ENCODE data around the gene CAPZA1. TPM values are rescaled to one million over a fixed set of nuclear protein-coding genes. Genes with fewer than 3 reads are reported as not detected.

Gene CAPZA1
- total RNA-seq (2013; cell fraction: nucleolus; rRNA removed) = 311 and 333 TPM in 2 replicates
- total RNA-seq (2014; rRNA removed) (231 and 289 TPM in 2 replicates), total RNA-seq (2014; rRNA removed; fragmentation: Illumina TruSeq; extraction: Trizol) (248 TPM in 2 replicates), total RNA-seq (2021) (211 and 216 TPM in 2 replicates), polyA plus RNA-seq (2011; rRNA removed) (289 and 478 TPM in 2 replicates), polyA plus RNA-seq (2014; fragmentation: Illumina TruSeq; extraction: Trizol) (268 and 330 TPM in 2 replicates), polyA plus RNA-seq (2014; fragmentation: Nextera tagmentation; extraction: Ambion mirVana) (100 to 1,000 TPM; 401 to 886 TPM), polyA plus RNA-seq (2014; rRNA removed) (179 and 187 TPM in 2 replicates), polyA plus RNA-seq (2016; fragmentation: Nextera tagmentation; extraction: Ambion mirVana) (100 to 1,000 TPM; 394 to 404 TPM), polyA minus RNA-seq (2011; rRNA and poly(A)+ RNA removed) (213 and 380 TPM in 2 replicates), Bru-seq, nascent RNA (percentile 97 among the genes with signal in this experiment), BruChase-seq, experiment 1, labeled RNA remaining after a 6-hour chase (percentile 98 among the genes with signal in this experiment), BruChase-seq, experiment 2, labeled RNA remaining after a 2-hour chase (percentile 97 among the genes with signal in this experiment)
- polyA plus RNA-seq (2011; ENCODE audit: low read depth) = 81.2 TPM
- polyA plus RNA-seq (2011; cell fraction: cytosol; rRNA removed) = 103 and 120 TPM in 2 replicates
- 144 and 150 TPM in 2 replicates for polyA plus RNA-seq (2011; cell fraction: nucleus; rRNA removed)
- polyA plus RNA-seq (2012) = 143 and 147 TPM in 2 replicates
- 186 and 216 TPM in 2 replicates for polyA minus RNA-seq (2011; cell fraction: cytosol; rRNA and poly(A)+ RNA removed)
- polyA minus RNA-seq (2011; cell fraction: nucleus; rRNA and poly(A)+ RNA removed) = 68.3 and 80.1 TPM in 2 replicates
- long read RNA-seq, experiment 1, transcript CAPZA1-201 (10 exons, 3,020 nt) = major isoform, 157 of 445 reads
- long read RNA-seq, experiment 1, partial matches to known transcripts = 7 of 445 reads
- long read RNA-seq, experiment 1, other reads (novel, unspliced or antisense) = 281 of 445 reads
- long read RNA-seq, experiment 2, transcript CAPZA1-201 (10 exons, 3,020 nt) = major isoform, 472 of 594 reads
- long read RNA-seq, experiment 2, transcript CAPZA1-205 (3 exons, 739 nt) = minor isoform, 16 of 594 reads
- long read RNA-seq, experiment 2, partial matches to known transcripts = 81 of 594 reads
- long read RNA-seq, experiment 2, other reads (novel, unspliced or antisense) = 23 of 594 reads

- ATAC-seq (peak; percentile 85), FAIRE-seq (peak; percentile 83), DNase-seq (ENCODE audit: low read depth, low spot score) (peak; percentile 62)
- no TSS peak for BruUV-seq (replicated peaks)
- ChIA-PET POLR2A (interaction anchor here (0.6 to 4.2 kb wide), 12 partner anchors 9 to 226 kb away, joined by 3 to 26 read pairs (median 6); partner anchors contain the start of genes CTTNBP2NL, MOV10, PPM1J and RHOC), SMC1A (ENCODE audit: uncharacterized antibody, unreplicated experiment) (interaction anchor here (0.6 to 10.2 kb wide), 13 partner anchors 9 to 228 kb away, joined by 3 to 125 read pairs (median 6); partner anchors contain the start of genes MOV10 and PPM1J), RAD21 (ENCODE audit: unreplicated experiment) (interaction anchor here (0.7 to 4.0 kb wide), 9 partner anchors 16 to 229 kb away, joined by 3 to 26 read pairs (median 7); partner anchors contain the start of genes MOV10 and PPM1J), CTCF (interaction anchor here (1.0 to 15.2 kb wide), 4 partner anchors 89 to 423 kb away, joined by 4 to 330 read pairs (median 14); partner anchors contain the start of gene CTTNBP2NL)
- H3K4me1 ChIP-seq (ENCODE audit: control insufficient read depth, insufficient read depth, low read length) = peaks cover 4% of the 10 kb centered on the region
- no peaks in the 10 kb centered on the region for H3K9me3 ChIP-seq (replicated peaks; ENCODE audit: control insufficient read depth, insufficient read depth, low read length)
- no peaks in the 10 kb centered on the region for H4K20me1 ChIP-seq (ENCODE audit: control insufficient read depth, insufficient read depth)
- peak within 1 kb of the TSS; percentile 100 for H3K9ac ChIP-seq (ENCODE audit: control insufficient read depth, insufficient read depth, low read length)
- peak within 1 kb of the TSS; percentile 90 for H2AFZ ChIP-seq (ENCODE audit: control insufficient read depth, low read depth, low read length)
- peak within 1 kb of the TSS; percentile 100 for H3K27ac ChIP-seq (ENCODE audit: control insufficient read depth, insufficient read depth)
- intact Hi-C loops (cut with micrococcal nuclease; ENCODE audit: unreplicated experiment) = loop anchor here (2.0 kb wide), 4 partner anchors 55 to 153 kb away; partner anchors contain the start of genes MOV10, PPM1J and RHOC
- peaks cover 72% of the 10 kb centered on the region for H3K79me2 ChIP-seq (ENCODE audit: control insufficient read depth, insufficient read depth, low read length)
- peak within 1 kb of the TSS; percentile 97 for H3K4me2 ChIP-seq (ENCODE audit: control insufficient read depth, insufficient read depth)
- no peaks in the 10 kb centered on the region for H3K36me3 ChIP-seq (ENCODE audit: control insufficient read depth in 2 of 2, insufficient read depth in 2 of 2, low read length in 1 of 2)
- H3K27me3 ChIP-seq (replicated peaks in 1 of 2; ENCODE audit: control insufficient read depth in 2 of 2, insufficient read depth in 2 of 2, low read length in 1 of 2) = no peaks in the 10 kb centered on the region
- peak within 1 kb of the TSS; percentile 77 for H3K4me3 ChIP-seq
- in situ Hi-C loops (cut with MboI) = loop anchor here (5.0 kb wide), 1 partner anchor 222 kb away; the partner anchor contains the start of gene CTTNBP2NL
- WGBS (ENCODE audit: insufficient coverage, insufficient replicate concordance, low lambda C conversion rate, missing lambda C conversion rate) = under 1% methylated on average over 50 of the region's 50 CpGs
- TF ChIP-seq PAX5 (IDR thresholded peaks at IDR 0.05; ENCODE audit: borderline replicate concordance, low read depth, low read length) (no peak), ZNF384 (IDR thresholded peaks at IDR 0.05; ENCODE audit: borderline replicate concordance, low read depth, low read length) (no peak), ESRRA (IDR thresholded peaks at IDR 0.05; ENCODE audit: low read length) (no peak), MYB (IDR thresholded peaks at IDR 0.05; ENCODE audit: borderline replicate concordance, low read depth, low read length) (0 out of 2 replicates have a peak, but pooled peaks have one; percentile 73), EP300 (IDR thresholded peaks at IDR 0.05; ENCODE audit: borderline replicate concordance in 1 of 2, control insufficient read depth in 1 of 2, low read depth in 2 of 2, low read length in 2 of 2) (peak in 1 of 2 experiments; percentile 32; a peak in 1 of 4 replicates), MEF2B (IDR thresholded peaks at IDR 0.05; ENCODE audit: partially characterized antibody, poor library complexity, severe bottlenecking) (peak; percentile 31), SMARCA5 (IDR thresholded peaks at IDR 0.05) (no peak), NRF1 (conservative IDR thresholded peaks at IDR 0.05; ENCODE audit: low read depth, low read length) (no peak), FOXM1 (IDR thresholded peaks at IDR 0.05; ENCODE audit: low read depth, low read length) (no peak; the same call in 1 of the 2 replicates), RFX5 (IDR thresholded peaks at IDR 0.05; ENCODE audit: low read depth, low read length) (no peak), STAT1 (conservative IDR thresholded peaks at IDR 0.05) (no peak), SIX5 (IDR thresholded peaks at IDR 0.05; ENCODE audit: low read depth, low read length, severe bottlenecking) (peak; percentile 13), TAF1 (IDR thresholded peaks at IDR 0.05; ENCODE audit: borderline replicate concordance, low read depth, low read length) (peak; percentile 98), POLR2AphosphoS5 (IDR thresholded peaks at IDR 0.05; ENCODE audit: low read length) (peak; percentile 96), ZNF622 (IDR thresholded peaks at IDR 0.05) (no peak), MYC (IDR thresholded peaks at IDR 0.05; ENCODE audit: insufficient read depth, insufficient read length, insufficient replicate concordance, low read length, severe bottlenecking) (no peak), JUNB (IDR thresholded peaks at IDR 0.05) (no peak), NFYA (IDR thresholded peaks at IDR 0.05; ENCODE audit: borderline replicate concordance, low read depth, low read length) (no peak), CHD1 (IDR thresholded peaks at IDR 0.05; ENCODE audit: low read depth, low read length) (no peak; the same call in 1 of the 2 replicates)
Measured at GRCh38 chr1:112619518-112620376, at the start of gene CAPZA1. CAPZA1 (plus strand) TSS chr1:112619832; CDS start chr1:112619845, 13 bp downstream.
